Endothelial cell of umbilical vein (primary cell): ENCODE data around the gene TPK1. TPM values are rescaled to one million over a fixed set of nuclear protein-coding genes. Genes with fewer than 3 reads are reported as not detected.

Experiments
- BruUV-seq: library from RNA; stranded (reverse); fragments of 400-500 nt; replicated peaks from 2 replicates; lab custom pipeline; 2021; lab: Mats Ljungman, UMichigan
- CTCF ChIA-PET: fragments of 300-600, 350-600 bp; sonication (Branson Sonifier 250); formaldehyde crosslinking; loops from one replicate; lab custom pipeline; 2021; ENCODE audit warnings: antibody characterized with exemption, inconsistent platforms; lab: Charles Lee
- POLR2A ChIA-PET: fragments of 300-600, 350-600 bp; sonication (Branson Sonifier 250); formaldehyde crosslinking; loops from one replicate; lab custom pipeline; 2021; ENCODE audit warnings: antibody characterized with exemption, inconsistent platforms; lab: Charles Lee
- DNase-seq: peaks from one replicate; pipeline ENCODE4 v3.0.0-alpha.2; 2011; ENCODE audit warnings: low read depth, low spot score
- FAIRE-seq: peaks from 2 replicates; lab custom pipeline; 2011; peaks lifted over from hg19 to GRCh38; lab: Jason Lieb, UNC
- H2AFZ ChIP-seq: 2 replicates; pipeline ENCODE4 v1.6.0; 2012; ENCODE audit warnings: low read depth, low read length, control low read depth, inconsistent platforms
- H3K27ac ChIP-seq: 2 replicates; pipeline ENCODE4 v1.5.1; 2011; ENCODE audit warnings: low read depth, mild to moderate bottlenecking, control low read depth, low read length, moderate library complexity; ENCODE audit not compliant: insufficient read depth
- H3K27me3 ChIP-seq, 2 experiments: 2 replicates each; pipeline versions ENCODE4 v1.6.0 to v1.6.1; 2011; ENCODE audit warnings: low read length in 2 of 2, mixed read lengths in 1 of 2; ENCODE audit not compliant: control insufficient read depth in 2 of 2, insufficient read depth in 2 of 2
- H3K36me3 ChIP-seq, 2 experiments: 2 replicates in 1 of 2; 3 replicates in 1 of 2; pipeline ENCODE4 v1.5.1; 2011; ENCODE audit warnings: low read length in 2 of 2, mild to moderate bottlenecking in 1 of 2, moderate library complexity in 1 of 2; ENCODE audit not compliant: control insufficient read depth in 2 of 2, insufficient read depth in 2 of 2; ENCODE audit errors: extremely low read depth in 1 of 2
- H3K4me1 ChIP-seq: 3 replicates; pipeline ENCODE4 v1.5.1; 2011; ENCODE audit warnings: mild to moderate bottlenecking, low read length; ENCODE audit not compliant: control insufficient read depth, insufficient read depth; ENCODE audit errors: extremely low read depth
- H3K4me2 ChIP-seq: 2 replicates; pipeline ENCODE4 v1.6.1; 2011; ENCODE audit warnings: low read length, control low read depth, mixed read lengths; ENCODE audit not compliant: insufficient read depth
- H3K4me3 ChIP-seq, 3 experiments: fragments of 200-600 bp in 1 of 3; sonication (generic), shearing (Covaris generic) in 1 of 3; replicated peaks in 1 of 3; 2 replicates each; pipeline ENCODE4 v1.5.1; 2011 to 2016; ENCODE audit warnings: control low read depth in 3 of 3, low read length in 3 of 3, mild to moderate bottlenecking in 2 of 3, inconsistent platforms in 1 of 3, low read depth in 1 of 3, moderate library complexity in 1 of 3; ENCODE audit not compliant: insufficient read depth in 1 of 3
- H3K79me2 ChIP-seq: 2 replicates; pipeline ENCODE4 v1.6.0; 2012; ENCODE audit warnings: low read length, inconsistent platforms; ENCODE audit not compliant: control insufficient read depth, insufficient read depth
- H3K9ac ChIP-seq: replicated peaks from 2 replicates; pipeline ENCODE3; 2011; ENCODE audit warnings: low read length, control low read depth; ENCODE audit not compliant: insufficient read depth; ENCODE audit errors: extremely low read depth
- H3K9me1 ChIP-seq: replicated peaks from 3 replicates; pipeline ENCODE4 v1.6.0; 2011; ENCODE audit warnings: mild to moderate bottlenecking, low read length; ENCODE audit not compliant: control insufficient read depth, insufficient read depth; ENCODE audit errors: extremely low read depth
- H3K9me3 ChIP-seq: replicated peaks from 2 replicates; pipeline ENCODE4 v1.5.1; 2012; ENCODE audit warnings: low read length, inconsistent platforms; ENCODE audit not compliant: control insufficient read depth, insufficient read depth
- H4K20me1 ChIP-seq: replicated peaks from 2 replicates; pipeline ENCODE3; 2011; ENCODE audit warnings: mild to moderate bottlenecking, low read length; ENCODE audit not compliant: control insufficient read depth, insufficient read depth; ENCODE audit errors: extremely low read depth
- CTCF ChIP-seq, 2 donors: IDR thresholded peaks; 1 replicate in 1 of 2; 2 replicates in 1 of 2; pipeline ENCODE4 v1.5.1; 2011; ENCODE audit warnings: low read length in 2 of 2, mild to moderate bottlenecking in 2 of 2, moderate library complexity in 2 of 2, control low read depth in 1 of 2, inconsistent platforms in 1 of 2, low read depth in 1 of 2; ENCODE audit not compliant: insufficient read depth in 1 of 2; ENCODE audit errors: extremely low read depth in 1 of 2
- EZH2 ChIP-seq: IDR thresholded peaks from 2 replicates; pipeline ENCODE4 v1.6.1; 2012; ENCODE audit warnings: borderline replicate concordance, low read depth, mild to moderate bottlenecking, moderate library complexity, low read length, inconsistent platforms; ENCODE audit not compliant: severe bottlenecking
- FOS ChIP-seq: IDR thresholded peaks from 2 replicates; pipeline ENCODE4 v1.6.1; 2011; ENCODE audit warnings: mild to moderate bottlenecking, low read length, moderate library complexity, borderline replicate concordance; ENCODE audit not compliant: insufficient read depth
- GATA2 ChIP-seq: IDR thresholded peaks from 2 replicates; pipeline ENCODE4 v1.7.0; 2011; ENCODE audit warnings: low read depth, mild to moderate bottlenecking, moderate library complexity, mixed read lengths, low read length; ENCODE audit not compliant: insufficient read length, insufficient read depth
- JUN ChIP-seq: IDR thresholded peaks from 2 replicates; pipeline ENCODE4 v1.6.1; 2011; ENCODE audit warnings: borderline replicate concordance, low read depth; ENCODE audit not compliant: insufficient read length, insufficient read depth
- MAX ChIP-seq: IDR thresholded peaks from 2 replicates; pipeline ENCODE4 v1.6.1; 2011; ENCODE audit not compliant: insufficient read depth, insufficient read length
- MYC ChIP-seq: IDR thresholded peaks from one replicate; pipeline ENCODE4 v1.6.1; 2011; ENCODE audit warnings: mild to moderate bottlenecking, low read depth, low read length
- POLR2A ChIP-seq: IDR thresholded peaks from 2 replicates; pipeline ENCODE4 v1.6.1; 2012; ENCODE audit warnings: low read depth, mild to moderate bottlenecking, control low read depth, low read length
- POLR2AphosphoS5 ChIP-seq: IDR thresholded peaks from 2 replicates; pipeline ENCODE4 v1.6.1; 2012; ENCODE audit warnings: low read depth, mild to moderate bottlenecking, control low read depth, low read length, moderate library complexity; ENCODE audit not compliant: insufficient read depth
- dilution Hi-C: fragments of 300-500 bp; cut with MboI; formaldehyde crosslinking; loops from one replicate; pipeline ENCODE4 v1.15.0; 2019; ENCODE audit warnings: low sequenced_read_pairs; ENCODE audit not compliant: extremely low pct_ligation_motif_present
- intact Hi-C: fragments of 100-400 bp; cut with micrococcal nuclease; formaldehyde crosslinking; loops from one replicate; pipeline ENCODE4 v1.10.0; 2022
- polyA plus RNA-seq, 4 experiments: library from polyadenylated mRNA; depleted of rRNA in 3 of 4; stranded (reverse) in 3 of 4; unstranded in 1 of 4; fragments of >200 nt; gene quantifications; 2 replicates each; pipeline versions ENCODE4 v1.2.1 to v1.2.3, GENCODE V29; 2011 to 2012; ENCODE audit warnings: missing spikeins in 1 of 4
- total RNA-seq: library from RNA; stranded (reverse); gene quantifications from 2 replicates; pipeline ENCODE4 v1.2.3, GENCODE V29; 2021

TPK1 gene
- total and polyA plus RNA-seq, 2 donors (not counting 3 experiments of a cell fraction or from before 2014, with no cell fraction given): 7.5 to 9.3 TPM

- no peak overlapping the region for H3K27ac ChIP-seq
- H3K27me3 ChIP-seq: no peaks in the 10 kb centered on the region
- DNase-seq (no peak), FAIRE-seq (no peak)
- dilution Hi-C loops: no loop called here
- no peak overlapping the region for H3K9ac ChIP-seq
- H3K9me1 ChIP-seq: no peaks in the 10 kb centered on the region
- no peaks in the 10 kb centered on the region for H3K36me3 ChIP-seq
- ChIA-PET POLR2A (no interaction called here), CTCF (no interaction called here)
- no TSS peak for BruUV-seq
- TF ChIP-seq EZH2: no peak
- no peak for TF ChIP-seq MYC
- no peak for TF ChIP-seq POLR2A
- no peak for TF ChIP-seq JUN
- TF ChIP-seq POLR2AphosphoS5: no peak
- TF ChIP-seq FOS: no peak
- TF ChIP-seq GATA2: no peak
- no peak for TF ChIP-seq CTCF (IDR thresholded peaks at IDR 0.05; ENCODE audit: extremely low read depth in 1 of 2, insufficient read depth in 1 of 2, low read depth in 1 of 2, low read length in 2 of 2)
- no peak for TF ChIP-seq MAX
- no peaks in the 10 kb centered on the region for H4K20me1 ChIP-seq
- intact Hi-C loops: no loop called here
- no peak overlapping the region for H3K4me2 ChIP-seq
- no peak overlapping the region for H3K4me3 ChIP-seq
- no peaks in the 10 kb centered on the region for H3K9me3 ChIP-seq
- no peak overlapping the region for H2AFZ ChIP-seq
- peaks cover 9% of the 10 kb centered on the region for H3K4me1 ChIP-seq
- no peaks in the 10 kb centered on the region for H3K79me2 ChIP-seq
Measured at GRCh38 chr7:144817001-144817400, 18.9 kb downstream of the TPK1 start.
